Progenitor cell of endocrine pancreas (in vitro differentiated cells): ENCODE measurements around the gene ATG9B. TPM values are rescaled to one million over a fixed set of nuclear protein-coding genes. Genes with fewer than 3 reads are reported as not detected.
"Not testable (repeated sequence)": the region's sequence is repeated elsewhere in the genome, so short reads cannot be mapped to it uniquely, and the experiment has no call there.

Source experiments
- DNase-seq: peaks from one replicate; pipeline ENCODE4 v3.0.0; 2021; ENCODE audit warnings: low spot score; ENCODE audit not compliant: unreplicated experiment
- H3K27ac Mint-ChIP-seq: 2 replicates; pipeline ENCODE4 v1.8.0; 2021; ENCODE audit warnings: mild to moderate bottlenecking, moderate library complexity, mixed read lengths
- H3K27me3 Mint-ChIP-seq: 2 replicates; pipeline ENCODE4 v1.8.0; 2021; ENCODE audit warnings: mixed read lengths
- H3K36me3 Mint-ChIP-seq: 2 replicates; pipeline ENCODE4 v1.8.0; 2022; ENCODE audit warnings: mixed read lengths; ENCODE audit not compliant: insufficient read depth
- H3K4me1 Mint-ChIP-seq: 2 replicates; pipeline ENCODE4 v1.8.0; 2021; ENCODE audit warnings: low read depth, mixed read lengths
- H3K4me3 Mint-ChIP-seq: 2 replicates; pipeline ENCODE4 v1.8.0; 2021; ENCODE audit warnings: low read depth, mild to moderate bottlenecking, moderate library complexity, mixed read lengths
- H3K9me3 Mint-ChIP-seq: 2 replicates; pipeline ENCODE4 v1.8.0; 2021; ENCODE audit warnings: low read depth, mixed read lengths
- total RNA-seq: library from RNA; stranded (reverse); gene quantifications from 2 replicates; pipeline ENCODE4 v1.2.1, GENCODE V29; 2021
- TF ChIP-seq, protein P1 (sequence below): fragments of 200-600 bp; sonication (generic); IDR thresholded peaks from one replicate; pipeline ENCODE4 v1.5.0; 2021; ENCODE audit warnings: antibody characterized with exemption, mild to moderate bottlenecking; ENCODE audit not compliant: unreplicated experiment

ATG9B gene
- total RNA-seq, 1 donor from 2014 or later: 0.79 TPM

DNA sequence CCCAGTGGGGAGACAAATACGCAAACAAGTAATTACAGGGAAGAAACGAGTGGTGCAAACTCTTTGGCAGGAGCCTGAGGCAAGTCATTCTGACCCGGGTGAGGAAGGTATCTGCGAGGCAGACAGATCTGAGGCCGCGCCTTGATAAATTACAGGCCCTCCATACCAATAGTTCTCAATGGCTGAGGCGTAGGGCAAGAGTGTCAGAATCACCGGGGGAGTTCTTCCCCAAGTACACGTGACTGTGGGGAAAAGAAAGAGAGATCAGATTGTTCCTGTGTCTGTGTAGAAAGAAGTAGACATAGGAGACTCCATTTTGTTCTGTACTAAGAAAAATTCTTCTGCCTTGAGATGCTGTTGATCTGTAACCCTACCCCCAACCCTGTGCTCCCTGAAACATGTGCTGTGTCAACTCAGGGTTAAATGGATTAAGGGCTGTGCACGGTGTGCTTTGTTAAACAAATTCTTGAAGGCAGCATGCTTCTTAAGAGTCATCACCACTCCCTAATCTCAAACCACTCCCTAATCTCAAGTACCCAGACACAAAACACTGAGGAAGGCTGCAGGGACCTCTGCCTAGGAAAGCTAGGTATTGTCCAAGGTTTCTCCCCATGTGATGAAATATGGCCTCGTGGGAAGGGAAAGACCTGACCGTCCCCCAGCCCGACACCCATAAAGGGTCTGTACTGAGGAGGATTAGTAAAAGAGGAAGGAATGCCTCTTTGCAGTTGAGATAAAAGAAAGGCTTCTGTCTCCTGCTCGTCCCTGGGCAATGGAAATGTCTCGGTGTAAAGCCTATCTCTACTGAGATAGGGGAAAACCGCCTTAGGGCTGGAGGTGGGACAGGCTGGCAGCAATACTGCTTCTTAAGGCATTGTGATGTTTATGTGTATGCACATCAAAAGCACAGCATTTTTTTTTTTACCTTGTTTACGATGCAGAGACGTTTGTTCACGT, 2.8 kb upstream of the ATG9B start:
- H3K36me3 Mint-ChIP-seq, DNase-seq, H3K9me3 Mint-ChIP-seq: not testable (repeated sequence)
- H3K4me1 Mint-ChIP-seq: peaks cover 19% of the 10 kb centered on the region
- H3K27me3 Mint-ChIP-seq: peaks cover 23% of the 10 kb centered on the region
- H3K4me3 Mint-ChIP-seq: peak overlapping the region; percentile 87
- peak overlapping the region; percentile 97 for H3K27ac Mint-ChIP-seq

DNA sequence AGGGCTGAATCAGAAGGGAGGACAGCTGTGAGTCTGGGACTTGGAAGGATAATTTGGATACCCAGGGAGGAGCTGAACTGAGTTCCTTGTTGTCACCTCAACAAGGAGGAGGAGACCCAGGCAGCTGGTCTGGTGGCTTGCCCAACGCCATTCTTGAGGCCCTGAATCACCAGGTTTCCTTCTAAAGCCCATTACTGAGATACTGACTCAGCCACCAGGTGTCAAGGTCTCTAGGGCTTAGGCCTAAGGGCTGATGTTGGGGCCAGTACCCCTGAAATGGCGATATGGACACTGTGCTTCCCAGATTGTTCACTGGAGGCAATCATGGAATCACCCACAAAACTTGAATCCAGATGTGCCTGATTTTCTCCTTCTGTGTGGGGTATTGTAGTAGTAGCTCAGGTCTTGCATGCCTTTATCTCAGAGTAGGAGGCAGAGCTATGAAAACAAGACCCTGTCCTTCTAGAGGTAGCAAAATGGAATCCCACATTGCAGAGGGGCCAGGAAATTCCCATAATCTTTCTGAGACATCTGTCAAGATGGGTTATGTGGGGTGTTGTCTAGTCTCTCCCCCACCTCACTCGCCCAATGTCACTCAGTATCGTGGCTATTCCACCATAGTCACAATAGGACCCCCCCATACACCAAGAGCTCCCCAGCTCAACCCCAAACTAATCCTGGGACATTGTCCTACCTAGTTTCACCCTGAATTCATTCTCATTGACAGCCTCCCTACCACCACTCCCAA, 1.8 kb upstream of the ATG9B start:
- Mint-ChIP-seq H3K36me3 (no peaks in the 10 kb centered on the region), H3K27ac (no peak overlapping the region), H3K4me1 (peaks cover 19% of the 10 kb centered on the region), H3K9me3 (no peaks in the 10 kb centered on the region), H3K4me3 (no peak overlapping the region), H3K27me3 (peaks cover 33% of the 10 kb centered on the region)
- DNase-seq: no peak
- TF ChIP-seq, protein P1, sequence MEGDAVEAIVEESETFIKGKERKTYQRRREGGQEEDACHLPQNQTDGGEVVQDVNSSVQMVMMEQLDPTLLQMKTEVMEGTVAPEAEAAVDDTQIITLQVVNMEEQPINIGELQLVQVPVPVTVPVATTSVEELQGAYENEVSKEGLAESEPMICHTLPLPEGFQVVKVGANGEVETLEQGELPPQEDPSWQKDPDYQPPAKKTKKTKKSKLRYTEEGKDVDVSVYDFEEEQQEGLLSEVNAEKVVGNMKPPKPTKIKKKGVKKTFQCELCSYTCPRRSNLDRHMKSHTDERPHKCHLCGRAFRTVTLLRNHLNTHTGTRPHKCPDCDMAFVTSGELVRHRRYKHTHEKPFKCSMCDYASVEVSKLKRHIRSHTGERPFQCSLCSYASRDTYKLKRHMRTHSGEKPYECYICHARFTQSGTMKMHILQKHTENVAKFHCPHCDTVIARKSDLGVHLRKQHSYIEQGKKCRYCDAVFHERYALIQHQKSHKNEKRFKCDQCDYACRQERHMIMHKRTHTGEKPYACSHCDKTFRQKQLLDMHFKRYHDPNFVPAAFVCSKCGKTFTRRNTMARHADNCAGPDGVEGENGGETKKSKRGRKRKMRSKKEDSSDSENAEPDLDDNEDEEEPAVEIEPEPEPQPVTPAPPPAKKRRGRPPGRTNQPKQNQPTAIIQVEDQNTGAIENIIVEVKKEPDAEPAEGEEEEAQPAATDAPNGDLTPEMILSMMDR: no peak

- peaks cover 59% of the 10 kb centered on the region for H3K27me3 Mint-ChIP-seq
- H3K4me1 Mint-ChIP-seq: peaks cover 17% of the 10 kb centered on the region
- H3K36me3 Mint-ChIP-seq: no peaks in the 10 kb centered on the region
- no peak overlapping the region for H3K4me3 Mint-ChIP-seq
- no peak overlapping the region for H3K27ac Mint-ChIP-seq
- TF ChIP-seq, protein P1: no peak
- H3K9me3 Mint-ChIP-seq: no peaks in the 10 kb centered on the region
- no peak for DNase-seq
These were observed 1.1 kb downstream of the ATG9B start for GRCh38 chr7:151023232-151023631.

- TF ChIP-seq, protein P1: no peak
- DNase-seq: no peak
- Mint-ChIP-seq H3K36me3 (no peaks in the 10 kb centered on the region), H3K9me3 (no peaks in the 10 kb centered on the region), H3K27me3 (peaks cover 77% of the 10 kb centered on the region), H3K27ac (no peak overlapping the region), H3K4me1 (peaks cover 4% of the 10 kb centered on the region), H3K4me3 (no peak overlapping the region)
These were observed 4.1 kb downstream of the ATG9B start for GRCh38 chr7:151020231-151020630.

GRCh38 chr7:151019130-151019447, 5.2 kb downstream of the ATG9B start:
- H3K4me1 Mint-ChIP-seq: peaks cover 5% of the 10 kb centered on the region
- TF ChIP-seq, protein P1: no peak
- H3K36me3 Mint-ChIP-seq: no peaks in the 10 kb centered on the region
- peak overlapping the region; percentile 56 for H3K27ac Mint-ChIP-seq
- peaks cover 82% of the 10 kb centered on the region for H3K27me3 Mint-ChIP-seq
- DNase-seq: no peak
- no peaks in the 10 kb centered on the region for H3K9me3 Mint-ChIP-seq
- H3K4me3 Mint-ChIP-seq: no peak overlapping the region
